ENCODE measurements around the gene IGF2R.

Gene IGF2R

GRCh38 chr6:160081398-160081797 lies 112.5 kb downstream of the IGF2R start:
- H3F3A ChIP-seq (ENCODE audit: control insufficient read depth, insufficient read depth): no peaks in the 10 kb centered on the region
- no peak overlapping the region for H3K4me2 ChIP-seq (ENCODE audit: low read length)
- H4K20me1 ChIP-seq (ENCODE audit: control insufficient read depth, insufficient read depth, low read depth, low read length): no peaks in the 10 kb centered on the region
- TF ChIP-seq CTCF (IDR thresholded peaks at IDR 0.05; ENCODE audit: low read depth, low read length, poor library complexity, severe bottlenecking) (no peak), EZH2phosphoT487 (IDR thresholded peaks at IDR 0.05; ENCODE audit: borderline replicate concordance, low read length) (no peak)
- no peak overlapping the region for H3K27ac ChIP-seq (ENCODE audit: low read depth, low read length)
- no peaks in the 10 kb centered on the region for H3K79me2 ChIP-seq (ENCODE audit: control insufficient read depth, low read length)
- H3K9me2 ChIP-seq (replicated peaks; ENCODE audit: control insufficient read depth, low read length): no peaks in the 10 kb centered on the region
- no peaks in the 10 kb centered on the region for H3K27me3 ChIP-seq (ENCODE audit: control insufficient read depth, low read length)
- no peaks in the 10 kb centered on the region for H3K9me3 ChIP-seq (ENCODE audit: control insufficient read depth, insufficient read depth, low read length)
- no peak overlapping the region for H3K4me3 ChIP-seq (ENCODE audit: low read length)
- H3K36me3 ChIP-seq (ENCODE audit: control insufficient read depth, low read length): peaks cover 40% of the 10 kb centered on the region
- no peaks in the 10 kb centered on the region for H3K4me1 ChIP-seq (ENCODE audit: control insufficient read depth, low read length)

- Histone ChIP-seq H3K27me3 (ENCODE audit: control insufficient read depth, low read length) (no peaks in the 10 kb centered on the region), H3K27ac (ENCODE audit: low read depth, low read length) (no peak overlapping the region), H3K4me2 (ENCODE audit: low read length) (no peak overlapping the region), H3K9me2 (replicated peaks; ENCODE audit: control insufficient read depth, low read length) (no peaks in the 10 kb centered on the region), H3K4me3 (ENCODE audit: low read length) (no peak overlapping the region), H3K79me2 (ENCODE audit: control insufficient read depth, low read length) (no peaks in the 10 kb centered on the region), H3F3A (ENCODE audit: control insufficient read depth, insufficient read depth) (no peaks in the 10 kb centered on the region), H3K36me3 (ENCODE audit: control insufficient read depth, low read length) (peaks cover 44% of the 10 kb centered on the region), H4K20me1 (ENCODE audit: control insufficient read depth, insufficient read depth, low read depth, low read length) (no peaks in the 10 kb centered on the region), H3K4me1 (ENCODE audit: control insufficient read depth, low read length) (no peaks in the 10 kb centered on the region), H3K9me3 (ENCODE audit: control insufficient read depth, insufficient read depth, low read length) (no peaks in the 10 kb centered on the region)
- no peak for TF ChIP-seq CTCF (IDR thresholded peaks at IDR 0.05; ENCODE audit: low read depth, low read length, poor library complexity, severe bottlenecking)
- no peak for TF ChIP-seq EZH2phosphoT487 (IDR thresholded peaks at IDR 0.05; ENCODE audit: borderline replicate concordance, low read length)
These were observed 113.7 kb downstream of the IGF2R start for GRCh38 chr6:160082627-160083026.

- H3K4me3 ChIP-seq (ENCODE audit: low read length): no peak overlapping the region
- H3K9me3 ChIP-seq (ENCODE audit: control insufficient read depth, insufficient read depth, low read length): no peaks in the 10 kb centered on the region
- no peaks in the 10 kb centered on the region for H4K20me1 ChIP-seq (ENCODE audit: control insufficient read depth, insufficient read depth, low read depth, low read length)
- H3K36me3 ChIP-seq (ENCODE audit: control insufficient read depth, low read length): peaks cover 42% of the 10 kb centered on the region
- H3K4me1 ChIP-seq (ENCODE audit: control insufficient read depth, low read length): no peaks in the 10 kb centered on the region
- H3K4me2 ChIP-seq (ENCODE audit: low read length): no peak overlapping the region
- H3K79me2 ChIP-seq (ENCODE audit: control insufficient read depth, low read length): no peaks in the 10 kb centered on the region
- TF ChIP-seq EZH2phosphoT487 (IDR thresholded peaks at IDR 0.05; ENCODE audit: borderline replicate concordance, low read length) (no peak), CTCF (IDR thresholded peaks at IDR 0.05; ENCODE audit: low read depth, low read length, poor library complexity, severe bottlenecking) (no peak)
- no peaks in the 10 kb centered on the region for H3F3A ChIP-seq (ENCODE audit: control insufficient read depth, insufficient read depth)
- H3K27me3 ChIP-seq (ENCODE audit: control insufficient read depth, low read length): no peaks in the 10 kb centered on the region
- no peaks in the 10 kb centered on the region for H3K9me2 ChIP-seq (replicated peaks; ENCODE audit: control insufficient read depth, low read length)
- H3K27ac ChIP-seq (ENCODE audit: low read depth, low read length): no peak overlapping the region
These were observed 115.4 kb downstream of the IGF2R start for GRCh38 chr6:160084198-160084776.
